ENCODE data around the gene PHACTR1. TPM values are rescaled to one million over a fixed set of nuclear protein-coding genes. Genes with fewer than 3 reads are reported as not detected.

Gene PHACTR1
- total and polyA plus RNA-seq, 8 donors, result 0.46 to 17.4 (median 6.4) TPM; not detected in 1

DNA sequence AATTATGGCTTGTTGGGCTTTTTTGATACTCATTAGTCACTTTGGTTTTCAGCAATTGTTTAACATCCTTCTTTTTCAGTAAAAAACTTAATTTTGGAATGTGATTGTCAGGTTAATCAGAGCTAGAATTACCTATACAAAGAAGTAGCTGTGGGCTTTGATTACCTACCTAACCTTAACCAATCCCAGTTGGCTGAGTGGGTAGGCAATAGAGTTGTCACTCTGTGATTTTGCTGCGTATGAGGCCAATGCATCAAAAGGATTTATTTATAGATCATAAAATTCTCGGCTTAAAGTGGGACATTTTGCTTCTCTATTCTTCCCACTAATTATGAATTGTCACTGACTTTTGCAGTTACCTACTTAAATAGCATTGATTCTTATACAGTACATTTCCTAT lies 111.4 kb downstream of the PHACTR1 start:
- no peaks in the 10 kb centered on the region for H3K9me3 ChIP-seq
- no peak for DNase-seq
- no peak overlapping the region for H3K27ac ChIP-seq
- H3K27me3 ChIP-seq, result no peaks in the 10 kb centered on the region
- H3K4me1 ChIP-seq, result no peaks in the 10 kb centered on the region
- no peak overlapping the region for H3K4me3 ChIP-seq
- 82 to 95% (median 90%) methylated on average over 2 of the region's 2 CpGs for WGBS, 5 donors
- intact Hi-C loops (cut with DNase I; ENCODE audit: low total_unique reads), result no loop called here
- no peaks in the 10 kb centered on the region for H3K36me3 ChIP-seq
- TF ChIP-seq POLR2AphosphoS5 (IDR thresholded peaks at IDR 0.05) (no peak), EP300 (IDR thresholded peaks at IDR 0.05) (no peak), CTCF (IDR thresholded peaks at IDR 0.05) (no peak), POLR2A (IDR thresholded peaks at IDR 0.05) (no peak)

- no peaks in the 10 kb centered on the region for H3K4me1 ChIP-seq
- TF ChIP-seq CTCF (IDR thresholded peaks at IDR 0.05) (no peak), POLR2AphosphoS5 (IDR thresholded peaks at IDR 0.05) (no peak), EP300 (IDR thresholded peaks at IDR 0.05) (no peak), POLR2A (IDR thresholded peaks at IDR 0.05) (no peak)
- H3K27me3 ChIP-seq, result no peaks in the 10 kb centered on the region
- H3K9me3 ChIP-seq, result peaks cover 0 to 10% (median 4%) of the 10 kb centered on the region in 4 donors
- WGBS, 5 donors, result 65 to 78% (median 75%) methylated on average over 4 of the region's 4 CpGs
- no peak for DNase-seq
- H3K27ac ChIP-seq, result no peak overlapping the region
- intact Hi-C loops (cut with DNase I; ENCODE audit: low total_unique reads), result no loop called here
- no peaks in the 10 kb centered on the region for H3K36me3 ChIP-seq
- H3K4me3 ChIP-seq, result no peak overlapping the region
Measured at GRCh38 chr6:12832226-12832735, 115.7 kb downstream of the PHACTR1 start.

DNA sequence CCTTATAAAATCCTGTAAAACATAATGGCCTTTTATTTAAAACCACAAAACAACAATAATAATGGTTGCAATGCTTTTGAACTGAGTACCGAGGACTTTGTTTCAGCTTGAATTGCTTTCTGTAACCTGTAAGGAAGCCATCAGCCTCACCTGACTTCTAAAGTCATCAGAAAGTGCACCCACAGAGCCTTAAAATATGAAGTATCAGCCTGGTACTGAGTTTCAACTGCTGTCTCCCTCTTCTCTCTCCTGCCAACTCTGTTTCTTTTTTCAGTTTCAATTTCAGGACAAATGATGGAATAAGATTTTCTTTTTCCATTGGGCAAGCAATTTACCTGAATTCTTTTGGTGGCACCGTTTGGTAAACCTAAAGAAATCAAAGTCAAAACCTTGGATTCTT lies 119.4 kb downstream of the PHACTR1 start:
- H3K4me3 ChIP-seq, result no peak overlapping the region
- H3K9me3 ChIP-seq, result peaks cover 0 to 20% (median 12%) of the 10 kb centered on the region in 4 donors
- TF ChIP-seq CTCF (IDR thresholded peaks at IDR 0.05), result no peak
- no peak for TF ChIP-seq POLR2AphosphoS5 (IDR thresholded peaks at IDR 0.05)
- no peak for TF ChIP-seq POLR2A (IDR thresholded peaks at IDR 0.05)
- TF ChIP-seq EP300 (IDR thresholded peaks at IDR 0.05), result no peak
- no peaks in the 10 kb centered on the region for H3K36me3 ChIP-seq
- intact Hi-C loops (cut with DNase I; ENCODE audit: low total_unique reads), result no loop called here
- H3K27me3 ChIP-seq, result no peaks in the 10 kb centered on the region
- H3K27ac ChIP-seq, result no peak overlapping the region
- WGBS, 5 donors, result 71 to 82% (median 75%) methylated on average over 2 of the region's 2 CpGs
- H3K4me1 ChIP-seq, result no peaks in the 10 kb centered on the region
- DNase-seq, result no peak

GRCh38 chr6:12841619-12842018 lies 125.1 kb downstream of the PHACTR1 start:
- Histone ChIP-seq H3K27me3 (no peaks in the 10 kb centered on the region), H3K4me3 (no peak overlapping the region), H3K4me1 (peaks cover 0 to 5% (median 0%) of the 10 kb centered on the region in 4 donors), H3K36me3 (no peaks in the 10 kb centered on the region), H3K27ac (no peak overlapping the region), H3K9me3 (peaks cover 0 to 17% (median 11%) of the 10 kb centered on the region in 4 donors)
- 23 to 50% (median 38%) methylated on average over 1 of the region's 1 CpG for WGBS, 5 donors
- TF ChIP-seq POLR2A (IDR thresholded peaks at IDR 0.05), result no peak
- TF ChIP-seq POLR2AphosphoS5 (IDR thresholded peaks at IDR 0.05), result no peak
- intact Hi-C loops (cut with DNase I; ENCODE audit: low total_unique reads), result no loop called here
- no peak for DNase-seq

GRCh38 chr6:12842114-12842513 lies 125.5 kb downstream of the PHACTR1 start:
- no peaks in the 10 kb centered on the region for H3K36me3 ChIP-seq
- H3K4me3 ChIP-seq, result no peak overlapping the region
- peaks cover 0 to 5% (median 0%) of the 10 kb centered on the region in 4 donors for H3K4me1 ChIP-seq
- H3K27me3 ChIP-seq, result no peaks in the 10 kb centered on the region
- H3K9me3 ChIP-seq, result peaks cover 0 to 12% (median 8%) of the 10 kb centered on the region in 4 donors
- TF ChIP-seq EP300 (IDR thresholded peaks at IDR 0.05) (no peak), POLR2A (IDR thresholded peaks at IDR 0.05) (no peak)
- intact Hi-C loops (cut with DNase I; ENCODE audit: low total_unique reads), result no loop called here
- H3K27ac ChIP-seq, result no peak overlapping the region
- no peak for DNase-seq

Measured in stomach (tissue), 9 donors.